A549 (cell line): ENCODE measurements around the gene LEO1. TPM values are rescaled to one million over a fixed set of nuclear protein-coding genes. Genes with fewer than 3 reads are reported as not detected.
A peak's percentile ranks its signal among the peaks of the same experiment; 100 is the strongest.

Experiments used
- ATAC-seq, 2 experiments: fragments of 200-7000 bp in 1 of 2; fragments of >200 bp in 1 of 2; cut with Nextera tagmentation in 1 of 2; cut with Tn5 transposase in 1 of 2; 3 replicates each; pipeline versions ENCODE4 v1.8.0 to v1.9.1; 2018 to 2020; ENCODE audit warnings: mild to moderate bottlenecking in 1 of 2, moderate library complexity in 1 of 2
- CTCF ChIA-PET: fragments of 300-600 bp; sonication (Branson Sonifier 250); formaldehyde crosslinking; extraction: SDS; loops from one replicate; lab custom pipeline; 2021; ENCODE audit warnings: antibody characterized with exemption, inconsistent platforms; lab: Yijun Ruan, JAX
- POLR2A ChIA-PET: fragments of 350-600 bp; formaldehyde crosslinking; extraction: SDS; loops from one replicate; lab custom pipeline; 2021; ENCODE audit warnings: antibody characterized with exemption, inconsistent platforms; lab: Yijun Ruan, JAX
- DNase-seq, 2 experiments: peaks; one replicate each; pipeline versions ENCODE4 v3.0.0 to v3.0.0-alpha.2; 2011 to 2016; ENCODE audit warnings: low read depth in 1 of 2, low spot score in 1 of 2
- FAIRE-seq: peaks from 2 replicates; lab custom pipeline; 2011; peaks lifted over from hg19 to GRCh38; lab: Jason Lieb, UNC
- H3K27ac ChIP-seq, 2 experiments: fragments of >200 bp; sonication (Bioruptor Twin); formaldehyde crosslinking; 3 replicates each; pipeline ENCODE4 v1.5.1; 2016 to 2017
- H3K4me1 ChIP-seq: fragments of >200 bp; sonication (Bioruptor Twin); formaldehyde crosslinking; 3 replicates; pipeline ENCODE4 v1.6.1; 2016
- H3K4me2 ChIP-seq: fragments of >200 bp; sonication (Bioruptor Twin); formaldehyde crosslinking; 3 replicates; pipeline ENCODE4 v1.6.1; 2016
- H3K4me3 ChIP-seq: fragments of >200 bp; sonication (Bioruptor Twin); formaldehyde crosslinking; 3 replicates; pipeline ENCODE4 v1.5.1; 2016
- H3K9me3 ChIP-seq: fragments of >200 bp; sonication (Bioruptor Twin); formaldehyde crosslinking; 3 replicates; pipeline ENCODE4 v1.6.1; 2016
- ATOH8 ChIP-seq: fragments of 250-450 bp; sonication (Bioruptor Pico); IDR thresholded peaks from 2 replicates; pipeline ENCODE4 v1.5.0; 2020; ENCODE audit warnings: low read depth, mild to moderate bottlenecking, moderate library complexity
- BCL3 ChIP-seq: fragments of >200 bp; sonication (Bioruptor Twin); formaldehyde crosslinking; IDR thresholded peaks from 3 replicates; pipeline ENCODE4 v1.6.1; 2016
- BHLHE40 ChIP-seq: IDR thresholded peaks from 2 replicates; pipeline ENCODE4 v1.6.1; 2012; ENCODE audit warnings: low read depth, low read length, inconsistent platforms
- CBX8 ChIP-seq: fragments of 200-600 bp; sonication (generic); IDR thresholded peaks from 2 replicates; pipeline ENCODE4 v1.6.1; 2016
- EHMT2 ChIP-seq: fragments of 200-600 bp; sonication (generic); IDR thresholded peaks from 2 replicates; pipeline ENCODE4 v1.6.1; 2016; ENCODE audit warnings: antibody characterized with exemption, low read depth, mild to moderate bottlenecking, moderate library complexity
- FOXS1 ChIP-seq: fragments of 250-450 bp; sonication (Bioruptor Pico); IDR thresholded peaks from 2 replicates; pipeline ENCODE4 v1.5.0; 2020; ENCODE audit warnings: mild to moderate bottlenecking, moderate library complexity
- HES2 ChIP-seq: fragments of >200 bp; sonication (Bioruptor Twin); formaldehyde crosslinking; IDR thresholded peaks from 2 replicates; pipeline ENCODE4 v1.6.1; 2016
- HMGXB4 ChIP-seq: fragments of 250-450 bp; sonication (Bioruptor Pico); IDR thresholded peaks from 2 replicates; pipeline ENCODE4 v1.5.0; 2021; ENCODE audit warnings: mild to moderate bottlenecking, moderate library complexity, borderline replicate concordance
- HOXA7 ChIP-seq: fragments of 250-450 bp; sonication (Bioruptor Pico); IDR thresholded peaks from 2 replicates; pipeline ENCODE4 v1.5.0; 2020; ENCODE audit warnings: mild to moderate bottlenecking, moderate library complexity
- JUN ChIP-seq, 2 experiments: fragments of >200 bp; sonication (Bioruptor Twin); formaldehyde crosslinking; IDR thresholded peaks; 2 replicates in 1 of 2; 3 replicates in 1 of 2; pipeline ENCODE4 v1.6.1; 2016 to 2017
- KDM1A ChIP-seq: fragments of 200-600 bp; sonication (generic); IDR thresholded peaks from 2 replicates; pipeline ENCODE4 v1.6.1; 2016; ENCODE audit warnings: low read depth, mild to moderate bottlenecking
- NFE2L2 ChIP-seq: fragments of 150-350 bp; conservative IDR thresholded peaks from 2 replicates; pipeline ENCODE4 v1.6.1; 2014; ENCODE audit warnings: low read length
- POLR2A ChIP-seq: IDR thresholded peaks from 2 replicates; pipeline ENCODE4 v1.6.1; 2012; ENCODE audit warnings: mild to moderate bottlenecking, low read length
- POLR2AphosphoS2 ChIP-seq: conservative IDR thresholded peaks from 2 replicates; pipeline ENCODE4 v1.6.1; 2012; ENCODE audit warnings: low read length, improper control_type of control experiment, inconsistent platforms
- RAD21 ChIP-seq, 2 experiments: fragments of >200 bp in 1 of 2; sonication (Bioruptor Twin) in 1 of 2; formaldehyde crosslinking in 1 of 2; IDR thresholded peaks in 1 of 2; conservative IDR thresholded peaks in 1 of 2; 2 replicates in 1 of 2; 3 replicates in 1 of 2; pipeline ENCODE4 v1.6.1; 2012 to 2018; ENCODE audit warnings: inconsistent platforms in 1 of 2
- REST ChIP-seq: fragments of 200-600 bp; sonication (generic); IDR thresholded peaks from 2 replicates; pipeline ENCODE4 v1.6.1; 2016; ENCODE audit warnings: antibody characterized with exemption, mild to moderate bottlenecking, moderate library complexity
- SREBF2 ChIP-seq: fragments of 450-650 bp; IDR thresholded peaks from 2 replicates; pipeline ENCODE4 v1.6.1; 2014; ENCODE audit warnings: mild to moderate bottlenecking, moderate library complexity
- TP53 ChIP-seq: fragments of 250-450 bp; sonication (Bioruptor Pico); IDR thresholded peaks from 2 replicates; pipeline ENCODE4 v1.5.0; 2021; ENCODE audit warnings: mild to moderate bottlenecking, moderate library complexity
- USF2 ChIP-seq: fragments of 450-650 bp; IDR thresholded peaks from 2 replicates; pipeline ENCODE4 v1.6.1; 2014; ENCODE audit warnings: antibody characterized with exemption
- ZC3H11A ChIP-seq: fragments of 450-650 bp; IDR thresholded peaks from 2 replicates; pipeline ENCODE4 v1.6.1; 2014; ENCODE audit warnings: antibody characterized with exemption, mild to moderate bottlenecking
- WGBS: methylation state at CpG from one replicate; pipeline ENCODE4 v1.1.6; 2017; ENCODE audit errors: missing lambda C conversion rate; 5-methylcytosine and 5-hydroxymethylcytosine counted together
- polyA plus RNA-seq, 4 experiments: library from polyadenylated mRNA; depleted of rRNA in 3 of 4; stranded (reverse); fragments of >200 nt; fragmentation: RNase III in 1 of 4; extraction: RNeasy Plus Mini Kit Qiagen cat#74134 plus additional on column Dnase treatment in 1 of 4; gene quantifications; 2 replicates in 3 of 4; 3 replicates in 1 of 4; pipeline ENCODE4 v1.2.3, GENCODE V29; 2011 to 2017
- TF ChIP-seq, protein P1 (sequence below): IDR thresholded peaks from 2 replicates; pipeline ENCODE4 v1.6.1; 2012; ENCODE audit warnings: low read depth, borderline replicate concordance

LEO1 gene
- polyA plus RNA-seq, 2 of the 4 experiments (the other 2 are of a cell fraction): 22.3 to 60.3 TPM

GRCh38 chr15:52018244-52018643 lies 46.7 kb upstream of the LEO1 start:
- ChIA-PET POLR2A (interaction anchor here (0.9 to 2.8 kb wide), 4 partner anchors 34 to 161 kb away, joined by 4 to 11 read pairs (median 8); partner anchors contain the start of gene LEO1), CTCF (no interaction called here)
- no peak for TF ChIP-seq SREBF2
- TF ChIP-seq NFE2L2: no peak
- no peak for TF ChIP-seq REST
- no peak for TF ChIP-seq JUN (IDR thresholded peaks at IDR 0.05)
- TF ChIP-seq USF2: no peak
- TF ChIP-seq POLR2AphosphoS2: no peak
- TF ChIP-seq EHMT2: no peak
- TF ChIP-seq BHLHE40: no peak
- no peak for TF ChIP-seq ZC3H11A
- no peak for TF ChIP-seq HES2
- TF ChIP-seq POLR2A: no peak
- no peak for TF ChIP-seq ATOH8 (CRISPR knock-in tag)
- no peak for TF ChIP-seq KDM1A
- no peak for TF ChIP-seq TP53 (CRISPR knock-in tag)
- peak overlapping the region; percentile 79 to 97 for H3K27ac ChIP-seq
- WGBS: 94% methylated on average over 7 of the region's 7 CpGs
- ATAC-seq: no peak
- H3K4me1 ChIP-seq: peaks cover 25% of the 10 kb centered on the region
- H3K9me3 ChIP-seq: no peaks in the 10 kb centered on the region
- FAIRE-seq: no peak
- H3K4me2 ChIP-seq: peak overlapping the region; percentile 72
- peak overlapping the region; percentile 54 for H3K4me3 ChIP-seq
- DNase-seq: no peak

DNA sequence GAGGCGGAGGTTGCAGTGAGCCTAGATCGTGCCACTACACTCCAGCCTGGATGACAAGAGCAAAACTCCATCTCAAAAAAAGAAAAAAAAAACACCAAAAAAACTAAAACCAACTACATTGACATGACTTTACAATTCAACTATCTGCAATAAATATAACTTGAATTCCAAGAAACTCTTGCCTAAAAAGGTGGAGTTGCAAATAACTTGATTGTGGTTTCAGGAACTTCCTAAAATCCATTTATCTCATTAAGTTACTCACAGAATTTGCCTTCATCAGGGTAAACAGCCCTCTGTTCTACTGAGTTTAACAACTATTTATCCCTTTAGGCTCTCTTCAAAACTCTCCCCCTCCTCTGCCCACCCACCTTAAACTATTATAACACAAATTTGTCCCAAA lies 44.7 kb upstream of the LEO1 start:
- 89% methylated on average over 2 of the region's 2 CpGs for WGBS
- ChIA-PET CTCF (interaction anchor here (0.7 kb wide), 1 partner anchor 63 kb away, joined by 3 read pairs; no protein-coding TSS in a partner anchor), POLR2A (no interaction called here)
- DNase-seq (no peak), ATAC-seq (no peak), FAIRE-seq (no peak)
- H3K27ac ChIP-seq: no peak overlapping the region
- H3K4me1 ChIP-seq: peaks cover 29% of the 10 kb centered on the region
- H3K4me2 ChIP-seq: no peak overlapping the region
- H3K9me3 ChIP-seq: no peaks in the 10 kb centered on the region
- H3K4me3 ChIP-seq: no peak overlapping the region
- TF ChIP-seq FOXS1 (CRISPR knock-in tag) (no peak), REST (no peak), POLR2AphosphoS2 (no peak), HMGXB4 (CRISPR knock-in tag) (no peak), CBX8 (no peak), EHMT2 (no peak), BCL3 (no peak), HES2 (no peak), RAD21 (conservative IDR thresholded peaks at IDR 0.05 in 1 of 2, IDR thresholded peaks at IDR 0.05 in 1 of 2) (no peak), HOXA7 (no peak), USF2 (no peak)
- TF ChIP-seq, protein P1, sequence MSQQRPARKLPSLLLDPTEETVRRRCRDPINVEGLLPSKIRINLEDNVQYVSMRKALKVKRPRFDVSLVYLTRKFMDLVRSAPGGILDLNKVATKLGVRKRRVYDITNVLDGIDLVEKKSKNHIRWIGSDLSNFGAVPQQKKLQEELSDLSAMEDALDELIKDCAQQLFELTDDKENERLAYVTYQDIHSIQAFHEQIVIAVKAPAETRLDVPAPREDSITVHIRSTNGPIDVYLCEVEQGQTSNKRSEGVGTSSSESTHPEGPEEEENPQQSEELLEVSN: no peak
